Measurements from ENCODE around the gene ADGRF4.

ADGRF4 gene, protein sequence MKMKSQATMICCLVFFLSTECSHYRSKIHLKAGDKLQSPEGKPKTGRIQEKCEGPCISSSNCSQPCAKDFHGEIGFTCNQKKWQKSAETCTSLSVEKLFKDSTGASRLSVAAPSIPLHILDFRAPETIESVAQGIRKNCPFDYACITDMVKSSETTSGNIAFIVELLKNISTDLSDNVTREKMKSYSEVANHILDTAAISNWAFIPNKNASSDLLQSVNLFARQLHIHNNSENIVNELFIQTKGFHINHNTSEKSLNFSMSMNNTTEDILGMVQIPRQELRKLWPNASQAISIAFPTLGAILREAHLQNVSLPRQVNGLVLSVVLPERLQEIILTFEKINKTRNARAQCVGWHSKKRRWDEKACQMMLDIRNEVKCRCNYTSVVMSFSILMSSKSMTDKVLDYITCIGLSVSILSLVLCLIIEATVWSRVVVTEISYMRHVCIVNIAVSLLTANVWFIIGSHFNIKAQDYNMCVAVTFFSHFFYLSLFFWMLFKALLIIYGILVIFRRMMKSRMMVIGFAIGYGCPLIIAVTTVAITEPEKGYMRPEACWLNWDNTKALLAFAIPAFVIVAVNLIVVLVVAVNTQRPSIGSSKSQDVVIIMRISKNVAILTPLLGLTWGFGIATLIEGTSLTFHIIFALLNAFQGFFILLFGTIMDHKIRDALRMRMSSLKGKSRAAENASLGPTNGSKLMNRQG

DNA sequence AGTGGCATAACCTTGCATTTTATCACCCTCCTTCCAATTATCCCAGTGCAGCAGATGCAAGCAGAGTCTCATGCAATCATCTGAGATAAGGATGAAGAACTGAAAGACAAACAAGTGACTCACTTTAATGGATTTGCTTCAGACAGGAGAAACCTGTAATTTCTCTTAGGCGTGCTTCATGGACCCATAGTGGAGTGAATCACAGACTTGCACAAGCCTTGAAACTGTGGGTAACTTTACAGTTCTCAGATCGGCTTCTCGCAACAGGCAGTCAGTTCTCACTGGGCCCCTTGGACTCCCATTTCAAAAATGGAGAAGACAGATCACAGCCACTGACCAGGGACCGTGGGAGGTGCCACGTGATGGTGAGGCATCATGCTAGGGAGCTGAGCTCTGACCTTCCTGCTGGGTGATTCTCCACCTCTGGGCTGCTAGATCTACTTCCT, at the start of gene ADGRF4:
Gene ADGRF4 (plus strand): TSS at position 239 of the 446 bp plus-strand sequence. CDS start 8,666 bp downstream, outside the sequence.
- H3K4me3 ChIP-seq (ENCODE audit: low read depth, low read length), result no peak within 1 kb of the TSS
- no peaks in the 10 kb centered on the region for H3K27me3 ChIP-seq (replicated peaks)
- in situ Hi-C loops (cut with HindIII; ENCODE audit: low pct_ligation_motif_present, low sequenced_read_pairs), result no loop called here
- H3K36me3 ChIP-seq (replicated peaks), result no peaks in the 10 kb centered on the region
- H3K27ac ChIP-seq, result peak within 1 kb of the TSS; percentile 56
- TF ChIP-seq, protein P1, sequence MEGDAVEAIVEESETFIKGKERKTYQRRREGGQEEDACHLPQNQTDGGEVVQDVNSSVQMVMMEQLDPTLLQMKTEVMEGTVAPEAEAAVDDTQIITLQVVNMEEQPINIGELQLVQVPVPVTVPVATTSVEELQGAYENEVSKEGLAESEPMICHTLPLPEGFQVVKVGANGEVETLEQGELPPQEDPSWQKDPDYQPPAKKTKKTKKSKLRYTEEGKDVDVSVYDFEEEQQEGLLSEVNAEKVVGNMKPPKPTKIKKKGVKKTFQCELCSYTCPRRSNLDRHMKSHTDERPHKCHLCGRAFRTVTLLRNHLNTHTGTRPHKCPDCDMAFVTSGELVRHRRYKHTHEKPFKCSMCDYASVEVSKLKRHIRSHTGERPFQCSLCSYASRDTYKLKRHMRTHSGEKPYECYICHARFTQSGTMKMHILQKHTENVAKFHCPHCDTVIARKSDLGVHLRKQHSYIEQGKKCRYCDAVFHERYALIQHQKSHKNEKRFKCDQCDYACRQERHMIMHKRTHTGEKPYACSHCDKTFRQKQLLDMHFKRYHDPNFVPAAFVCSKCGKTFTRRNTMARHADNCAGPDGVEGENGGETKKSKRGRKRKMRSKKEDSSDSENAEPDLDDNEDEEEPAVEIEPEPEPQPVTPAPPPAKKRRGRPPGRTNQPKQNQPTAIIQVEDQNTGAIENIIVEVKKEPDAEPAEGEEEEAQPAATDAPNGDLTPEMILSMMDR (IDR thresholded peaks at IDR 0.05; ENCODE audit: low read depth, low read length, missing control alignments), result no peak
- DNase-seq, result peak; percentile 79

DNA sequence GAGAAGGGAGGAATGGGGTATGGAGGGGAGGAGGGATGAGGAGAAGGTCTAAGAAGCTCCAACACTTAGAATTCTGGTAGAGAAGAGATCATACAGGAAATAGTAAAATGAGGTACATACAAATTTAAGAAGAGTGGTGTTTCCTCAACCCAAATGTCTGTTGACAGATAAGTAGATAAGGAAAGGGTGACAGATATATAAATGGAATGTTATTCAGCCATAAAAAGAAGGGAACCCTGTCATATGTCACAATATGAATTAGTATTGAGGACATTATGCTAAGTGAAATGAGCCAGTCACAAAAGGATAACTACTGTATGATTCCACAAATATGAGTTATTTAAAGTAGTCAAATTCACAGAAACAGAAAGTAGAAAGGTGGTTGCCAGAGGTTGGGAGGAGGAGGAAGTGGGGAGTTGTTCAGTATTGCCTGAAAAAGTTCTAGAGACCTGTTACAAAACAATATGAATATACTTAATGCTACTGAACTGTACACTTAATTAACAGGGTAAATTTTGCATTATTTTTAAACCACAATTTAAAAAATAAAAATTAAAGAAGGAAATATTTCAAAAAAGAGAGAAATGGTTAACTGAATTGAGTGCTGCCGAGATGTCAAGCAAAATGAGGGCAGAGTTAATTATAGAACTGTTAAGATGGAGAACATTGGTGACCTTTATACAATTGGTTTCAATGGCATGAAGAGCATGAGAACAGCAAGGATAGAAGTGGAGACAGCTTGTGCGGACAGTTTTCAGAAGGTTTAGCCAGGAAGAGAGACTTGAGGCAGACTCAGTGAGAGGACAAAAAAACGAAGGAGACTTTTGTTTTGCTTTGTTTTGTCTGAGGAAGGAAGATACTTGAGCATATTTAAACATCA, 47.6 kb upstream of the ADGRF4 start:
- Histone ChIP-seq H3K4me3 (ENCODE audit: low read depth, low read length) (no peak overlapping the region), H3K36me3 (replicated peaks) (no peaks in the 10 kb centered on the region), H3K27me3 (replicated peaks) (no peaks in the 10 kb centered on the region), H3K27ac (no peak overlapping the region)
- in situ Hi-C loops (cut with HindIII; ENCODE audit: low pct_ligation_motif_present, low sequenced_read_pairs), result no loop called here
- DNase-seq, result no peak
- TF ChIP-seq, protein P1 (IDR thresholded peaks at IDR 0.05; ENCODE audit: low read depth, low read length, missing control alignments), result no peak

DNA sequence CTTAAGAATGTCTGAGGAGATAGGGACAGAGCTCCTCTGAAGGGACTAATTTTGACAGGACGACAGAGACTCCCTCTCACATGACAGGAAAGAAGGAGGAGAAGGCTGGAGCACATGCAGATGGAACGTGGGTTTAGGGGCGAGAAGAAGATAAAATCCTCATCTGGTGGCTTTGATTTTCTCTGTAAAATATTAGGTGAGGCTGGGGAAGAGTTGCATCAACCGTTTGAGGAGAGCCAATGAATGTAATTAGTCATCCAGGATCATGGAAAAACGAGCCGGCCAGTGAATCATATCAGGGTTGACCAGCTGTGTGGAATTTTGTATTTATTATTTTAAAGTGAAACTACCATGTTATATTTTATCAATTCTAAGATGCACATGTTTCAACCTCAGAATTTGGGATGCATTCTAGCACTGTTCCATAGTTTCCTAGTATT, 46.9 kb upstream of the ADGRF4 start:
- Histone ChIP-seq H3K27me3 (replicated peaks) (no peaks in the 10 kb centered on the region), H3K4me3 (ENCODE audit: low read depth, low read length) (no peak overlapping the region), H3K36me3 (replicated peaks) (no peaks in the 10 kb centered on the region), H3K27ac (no peak overlapping the region)
- peak; percentile 54 for DNase-seq
- TF ChIP-seq, protein P1 (IDR thresholded peaks at IDR 0.05; ENCODE audit: low read depth, low read length, missing control alignments), result no peak
- in situ Hi-C loops (cut with HindIII; ENCODE audit: low pct_ligation_motif_present, low sequenced_read_pairs), result no loop called here

DNA sequence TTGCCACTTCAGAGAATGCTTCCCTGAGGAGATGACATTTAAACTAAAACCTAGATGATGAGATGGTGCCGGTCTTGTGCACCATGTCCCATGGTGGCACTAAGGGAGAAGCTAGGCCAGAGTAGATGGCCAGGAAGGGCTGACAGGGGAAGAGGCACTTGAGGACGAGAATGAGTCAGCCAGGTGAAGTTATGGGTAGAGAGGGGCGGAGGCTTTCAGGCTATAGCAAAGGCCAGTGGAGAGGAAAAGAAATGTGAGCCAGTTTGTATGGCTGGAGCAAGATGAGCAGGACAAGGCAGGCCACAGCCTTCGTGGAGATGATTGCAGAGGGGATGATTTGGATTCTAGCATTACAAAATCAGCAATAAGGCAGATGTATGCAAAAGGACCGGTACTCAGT, 44.7 kb upstream of the ADGRF4 start:
- in situ Hi-C loops (cut with HindIII; ENCODE audit: low pct_ligation_motif_present, low sequenced_read_pairs), result no loop called here
- Histone ChIP-seq H3K4me3 (ENCODE audit: low read depth, low read length) (no peak overlapping the region), H3K27ac (no peak overlapping the region), H3K36me3 (replicated peaks) (no peaks in the 10 kb centered on the region), H3K27me3 (replicated peaks) (no peaks in the 10 kb centered on the region)
- TF ChIP-seq, protein P1 (IDR thresholded peaks at IDR 0.05; ENCODE audit: low read depth, low read length, missing control alignments), result no peak
- DNase-seq, result no peak

DNA sequence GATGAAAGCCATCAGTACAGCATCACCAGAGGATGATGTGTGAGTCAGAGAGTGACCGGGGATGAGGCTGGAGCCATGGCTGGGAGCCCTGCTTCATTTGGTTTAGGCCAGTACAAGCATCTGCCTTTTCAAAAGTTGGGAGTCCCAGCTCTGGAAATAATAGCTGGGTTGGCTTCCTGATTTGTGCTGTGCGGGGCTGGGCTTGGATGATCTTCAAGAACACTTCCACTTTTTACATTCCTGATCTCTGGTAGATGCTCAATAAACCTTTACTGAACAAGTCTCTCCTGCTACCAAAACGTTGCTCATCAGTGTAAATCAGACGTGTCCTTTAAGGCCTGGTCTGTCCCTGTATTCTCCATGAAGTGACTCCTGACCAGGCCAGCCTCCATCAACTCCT, 44.1 kb upstream of the ADGRF4 start:
- no peak for DNase-seq
- no peak overlapping the region for H3K4me3 ChIP-seq (ENCODE audit: low read depth, low read length)
- no peak overlapping the region for H3K27ac ChIP-seq
- in situ Hi-C loops (cut with HindIII; ENCODE audit: low pct_ligation_motif_present, low sequenced_read_pairs), result no loop called here
- H3K27me3 ChIP-seq (replicated peaks), result no peaks in the 10 kb centered on the region
- no peaks in the 10 kb centered on the region for H3K36me3 ChIP-seq (replicated peaks)
- TF ChIP-seq, protein P1 (IDR thresholded peaks at IDR 0.05; ENCODE audit: low read depth, low read length, missing control alignments), result no peak

All from brain microvascular endothelial cell (primary cell).